Measurements from ENCODE around the gene LPAR5.
A peak's percentile ranks its signal among the peaks of the same experiment; 100 is the strongest.

DNA sequence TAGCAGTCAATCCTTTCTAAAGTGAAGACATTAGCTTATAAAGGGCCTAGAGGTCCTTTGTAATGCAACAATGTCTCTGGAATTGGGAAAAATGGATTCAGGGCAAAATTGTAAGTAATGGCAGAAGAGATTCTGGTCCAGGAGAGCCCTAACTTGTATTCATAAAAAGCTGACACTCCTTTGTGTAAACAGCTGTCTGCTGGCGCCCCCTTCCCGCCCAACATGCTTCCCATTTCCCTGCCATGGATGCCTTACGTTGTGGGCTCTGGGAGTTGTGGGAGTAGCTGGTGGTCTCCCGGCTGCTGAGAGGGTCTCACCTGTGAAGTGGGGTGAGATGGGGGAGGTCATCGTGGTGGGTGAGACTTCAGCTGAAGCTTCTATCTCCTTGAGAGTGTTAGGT lies 9.1 kb upstream of the LPAR5 start:
- TF ChIP-seq CTCF (conservative IDR thresholded peaks at IDR 0.05; ENCODE audit: low read length) (peak; percentile 58), EZH2phosphoT487 (IDR thresholded peaks at IDR 0.05; ENCODE audit: borderline replicate concordance) (no peak)

Data from Loucy (cell line).